Ectodermal cell (in vitro differentiated cells): Measurements from ENCODE around the gene DLX4. TPM values are rescaled to one million over a fixed set of nuclear protein-coding genes. Genes with fewer than 3 reads are reported as not detected.

Experiments used
- H3K27ac ChIP-seq: 2 replicates; pipeline ENCODE4 v1.7.0; 2013; ENCODE audit warnings: mild to moderate bottlenecking, low read depth, low read length; ENCODE audit not compliant: insufficient read depth, poor library complexity, severe bottlenecking
- H3K27me3 ChIP-seq: 2 replicates; pipeline ENCODE4 v1.7.0; 2013; ENCODE audit warnings: mild to moderate bottlenecking, low read length; ENCODE audit not compliant: insufficient read depth, control insufficient read depth, poor library complexity, severe bottlenecking
- H3K36me3 ChIP-seq: one replicate; pipeline ENCODE4 v1.7.0; 2013; ENCODE audit warnings: low read length; ENCODE audit not compliant: control insufficient read depth, insufficient read depth
- H3K4me1 ChIP-seq: one replicate; pipeline ENCODE4 v1.7.0; 2013; ENCODE audit warnings: low read length; ENCODE audit not compliant: control insufficient read depth, insufficient read depth
- H3K4me3 ChIP-seq: 2 replicates; pipeline ENCODE4 v1.7.0; 2013; ENCODE audit warnings: low read depth, low read length, control low read depth; ENCODE audit not compliant: insufficient read depth
- H3K9me3 ChIP-seq: 2 replicates; pipeline ENCODE4 v1.7.0; 2013; ENCODE audit warnings: mild to moderate bottlenecking, low read length, moderate library complexity; ENCODE audit not compliant: control insufficient read depth
- WGBS, 2 experiments: methylation state at CpG; one replicate each; pipeline ENCODE4 v1.1.7; 2013; ENCODE audit warnings: missing lambda C conversion rate in 2 of 2; 5-methylcytosine and 5-hydroxymethylcytosine counted together
- polyA plus RNA-seq, 4 experiments: library from polyadenylated mRNA; stranded (reverse); fragments of 50-300 nt; gene quantifications; one replicate each; pipeline ENCODE4 v1.2.3, GENCODE V29; 2013

The DLX4 gene, protein sequence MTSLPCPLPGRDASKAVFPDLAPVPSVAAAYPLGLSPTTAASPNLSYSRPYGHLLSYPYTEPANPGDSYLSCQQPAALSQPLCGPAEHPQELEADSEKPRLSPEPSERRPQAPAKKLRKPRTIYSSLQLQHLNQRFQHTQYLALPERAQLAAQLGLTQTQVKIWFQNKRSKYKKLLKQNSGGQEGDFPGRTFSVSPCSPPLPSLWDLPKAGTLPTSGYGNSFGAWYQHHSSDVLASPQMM
- 0.63 TPM for polyA plus RNA-seq (2013, experiment 1 of 4)
- polyA plus RNA-seq (2013, experiment 2 of 4), result 1.1 TPM
- polyA plus RNA-seq (2013, experiment 3 of 4), result 0.80 TPM
- polyA plus RNA-seq (2013, experiment 4 of 4), result 0.77 TPM

DNA sequence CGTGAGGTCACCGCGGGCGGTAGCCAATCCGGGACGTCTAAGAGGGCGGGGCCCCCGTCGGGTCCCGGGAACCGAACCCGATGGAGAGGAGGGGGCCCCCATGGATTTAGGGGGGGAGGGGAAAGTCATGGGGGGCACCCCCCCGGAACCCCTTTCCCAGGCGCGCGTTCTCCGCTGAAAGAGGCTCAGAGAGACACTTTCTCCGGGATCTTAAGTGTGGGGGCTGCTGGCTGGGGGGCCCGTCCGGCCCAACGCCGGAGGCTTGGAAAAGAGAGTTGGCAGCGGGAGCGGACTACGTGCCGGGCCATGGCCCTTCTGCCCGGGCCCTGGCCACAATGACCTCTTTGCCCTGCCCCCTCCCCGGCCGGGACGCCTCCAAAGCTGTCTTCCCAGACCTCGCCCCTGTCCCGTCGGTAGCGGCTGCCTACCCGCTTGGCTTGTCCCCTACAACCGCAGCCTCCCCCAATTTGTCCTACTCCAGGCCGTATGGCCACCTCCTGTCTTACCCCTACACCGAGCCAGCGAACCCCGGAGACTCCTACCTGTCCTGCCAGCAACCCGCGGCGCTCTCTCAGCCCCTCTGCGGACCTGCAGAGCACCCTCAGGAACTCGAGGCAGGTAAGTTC is at the start of gene DLX4:
DLX4 (plus strand) TSS at position 57 of the 626 bp plus-strand sequence; CDS start at position 336, 279 bp downstream.
- Histone ChIP-seq H3K4me1 (peaks cover 34% of the 10 kb centered on the region), H3K27ac (no peak within 1 kb of the TSS)
- WGBS, 2 experiments, result 1% methylated on average over 45 of the region's 45 CpGs

DNA sequence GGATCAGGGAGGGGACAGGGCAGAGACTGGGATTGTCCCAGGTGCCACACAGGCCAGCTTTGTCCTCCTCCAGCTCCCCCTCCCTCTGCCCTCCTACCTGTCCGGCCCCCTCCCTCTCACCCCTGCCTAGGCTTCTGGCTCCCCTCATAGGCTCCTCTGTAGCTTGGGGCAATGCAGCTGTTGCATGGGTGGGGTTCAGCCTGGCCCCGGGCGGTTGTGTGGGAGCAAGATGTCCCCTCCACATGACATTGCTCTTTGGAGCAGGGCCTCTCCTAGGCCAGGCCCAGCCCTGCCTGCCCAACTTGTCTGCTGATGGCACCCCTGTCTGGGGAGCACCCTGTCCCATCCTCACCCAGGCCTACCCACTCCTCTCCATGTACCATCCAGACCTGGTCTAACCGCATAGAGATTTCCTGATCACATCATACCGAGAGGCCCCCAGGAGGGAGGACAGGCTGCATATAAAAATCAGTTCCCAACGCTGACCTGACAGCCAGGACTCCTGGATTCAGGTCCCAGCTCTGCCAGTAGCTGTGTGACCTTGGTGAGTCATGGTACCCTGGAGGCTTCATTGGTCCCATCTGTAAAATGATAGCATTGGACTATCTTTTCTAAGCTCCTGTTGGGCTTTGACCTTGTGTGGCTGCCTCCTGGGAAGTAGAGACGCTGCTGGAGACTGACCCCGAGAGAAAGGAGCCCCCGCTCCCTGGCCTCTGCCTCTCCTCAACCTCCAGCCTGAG is 48.8 kb upstream of the DLX4 start:
- H3K9me3 ChIP-seq, result no peaks in the 10 kb centered on the region
- WGBS, 2 experiments, result 88% methylated on average over 9 of the region's 9 CpGs
- H3K4me3 ChIP-seq, result no peak overlapping the region
- peaks cover 20% of the 10 kb centered on the region for H3K27me3 ChIP-seq
- no peak overlapping the region for H3K27ac ChIP-seq
- H3K4me1 ChIP-seq, result peaks cover 24% of the 10 kb centered on the region
- no peaks in the 10 kb centered on the region for H3K36me3 ChIP-seq

More for the DNA sequence above, at the start of gene DLX4:
- peaks cover 100% of the 10 kb centered on the region for H3K27me3 ChIP-seq
- H3K9me3 ChIP-seq, result no peaks in the 10 kb centered on the region
- peak within 1 kb of the TSS; percentile 32 for H3K4me3 ChIP-seq
- no peaks in the 10 kb centered on the region for H3K36me3 ChIP-seq

DNA sequence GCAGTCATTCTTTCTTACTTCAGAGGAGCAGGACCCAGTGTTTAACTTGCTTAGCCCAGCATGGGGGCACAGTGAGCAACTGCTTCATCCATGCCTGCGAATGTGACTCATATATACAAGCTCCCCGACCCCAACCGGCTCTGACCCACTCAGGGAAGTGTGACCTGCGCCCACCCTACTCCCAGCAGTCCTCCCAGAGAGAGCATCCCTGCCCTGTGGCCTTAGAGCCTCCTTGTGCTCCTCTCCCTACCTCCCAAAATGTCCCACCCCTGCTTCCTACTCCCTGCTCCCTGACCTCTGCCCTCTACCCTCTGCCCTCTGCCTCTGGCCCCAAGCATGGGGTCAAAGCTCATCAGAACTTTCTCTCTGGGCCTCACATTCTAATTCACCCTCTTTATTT is 46.9 kb upstream of the DLX4 start:
- no peaks in the 10 kb centered on the region for H3K36me3 ChIP-seq
- peaks cover 1% of the 10 kb centered on the region for H3K27me3 ChIP-seq
- no peak overlapping the region for H3K4me3 ChIP-seq
- H3K27ac ChIP-seq, result no peak overlapping the region
- no peaks in the 10 kb centered on the region for H3K9me3 ChIP-seq
- 69 to 79% methylated on average over 4 of the region's 4 CpGs for WGBS, 2 experiments
- peaks cover 17% of the 10 kb centered on the region for H3K4me1 ChIP-seq

DNA sequence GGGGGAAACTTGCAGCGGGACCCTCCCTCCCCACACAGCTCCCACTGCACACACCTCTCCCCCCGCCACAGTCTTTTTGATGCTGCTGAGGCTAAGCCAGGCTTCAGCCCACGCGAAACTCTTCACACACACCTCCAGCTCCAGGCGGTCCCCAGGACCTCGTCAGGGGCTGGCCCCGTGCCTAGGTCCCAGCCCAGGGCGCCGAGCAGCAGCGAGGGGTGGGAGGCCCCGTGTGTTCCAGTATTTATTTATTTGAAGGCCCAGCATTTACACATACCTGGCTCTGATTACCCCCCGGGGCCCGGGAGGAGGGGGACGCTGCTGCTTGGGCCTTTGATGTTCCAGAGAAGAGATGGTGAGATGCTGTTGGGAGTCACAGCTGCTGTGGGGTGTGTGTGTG is 44.9 kb upstream of the DLX4 start:
- 84 to 89% methylated on average over 14 of the region's 14 CpGs for WGBS, 2 experiments
- H3K27ac ChIP-seq, result no peak overlapping the region
- no peaks in the 10 kb centered on the region for H3K9me3 ChIP-seq
- H3K4me1 ChIP-seq, result peaks cover 17% of the 10 kb centered on the region
- no peak overlapping the region for H3K4me3 ChIP-seq
- H3K27me3 ChIP-seq, result no peaks in the 10 kb centered on the region
- no peaks in the 10 kb centered on the region for H3K36me3 ChIP-seq

DNA sequence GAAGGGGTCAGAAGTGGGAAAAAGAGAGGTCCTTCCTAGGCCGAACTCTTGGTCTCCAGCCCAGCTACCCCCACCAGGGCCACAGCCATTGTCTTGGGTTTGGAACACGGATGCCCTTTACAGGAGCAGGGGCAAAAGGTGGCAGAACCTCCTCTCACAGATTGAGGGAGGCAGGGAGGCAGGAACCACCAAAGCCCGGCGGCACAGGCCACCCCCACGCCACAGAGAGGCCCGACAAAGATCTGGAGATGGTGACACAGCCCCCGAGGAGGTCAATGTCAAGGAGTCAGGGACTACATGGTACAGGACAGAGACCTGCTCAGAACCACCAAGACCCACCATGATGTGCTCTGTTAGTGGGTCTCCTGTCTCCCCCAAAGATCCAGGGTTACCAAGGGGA is 44.4 kb upstream of the DLX4 start:
- no peaks in the 10 kb centered on the region for H3K36me3 ChIP-seq
- no peaks in the 10 kb centered on the region for H3K9me3 ChIP-seq
- no peaks in the 10 kb centered on the region for H3K27me3 ChIP-seq
- peaks cover 16% of the 10 kb centered on the region for H3K4me1 ChIP-seq
- H3K27ac ChIP-seq, result no peak overlapping the region
- no peak overlapping the region for H3K4me3 ChIP-seq
- 91 to 93% methylated on average over 7 of the region's 7 CpGs for WGBS, 2 experiments

- no peak overlapping the region for H3K4me3 ChIP-seq
- 94 to 95% methylated on average over 9 of the region's 9 CpGs for WGBS, 2 experiments
- H3K36me3 ChIP-seq, result no peaks in the 10 kb centered on the region
- no peak overlapping the region for H3K27ac ChIP-seq
- H3K9me3 ChIP-seq, result no peaks in the 10 kb centered on the region
- no peaks in the 10 kb centered on the region for H3K27me3 ChIP-seq
- H3K4me1 ChIP-seq, result peaks cover 13% of the 10 kb centered on the region
Measured at GRCh38 chr17:49925921-49926320, 43.1 kb upstream of the DLX4 start.

DNA sequence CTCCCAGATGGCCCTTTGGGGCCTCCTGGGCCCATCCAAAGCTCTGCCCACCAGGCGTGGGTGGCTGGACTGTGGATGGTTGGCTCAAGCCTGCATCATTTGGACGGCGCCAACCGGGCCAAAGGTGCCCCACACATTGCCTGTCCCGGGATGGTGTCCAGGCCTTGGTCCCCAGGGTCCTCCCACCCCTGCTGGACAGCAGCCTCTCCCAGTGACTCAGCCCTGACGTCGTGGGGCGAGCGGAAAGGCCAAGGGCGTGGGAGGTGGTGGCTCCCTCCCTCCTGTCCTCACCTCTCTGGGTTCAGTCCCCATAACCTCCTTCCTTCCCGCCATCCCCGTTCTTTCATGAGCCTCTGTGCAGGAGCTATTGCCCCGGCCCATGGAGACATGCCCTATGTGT is 42.1 kb upstream of the DLX4 start:
- Histone ChIP-seq H3K4me3 (no peak overlapping the region), H3K36me3 (no peaks in the 10 kb centered on the region), H3K4me1 (peaks cover 7% of the 10 kb centered on the region), H3K9me3 (no peaks in the 10 kb centered on the region), H3K27ac (no peak overlapping the region), H3K27me3 (no peaks in the 10 kb centered on the region)
- 90 to 91% methylated on average over 13 of the region's 13 CpGs for WGBS, 2 experiments

DNA sequence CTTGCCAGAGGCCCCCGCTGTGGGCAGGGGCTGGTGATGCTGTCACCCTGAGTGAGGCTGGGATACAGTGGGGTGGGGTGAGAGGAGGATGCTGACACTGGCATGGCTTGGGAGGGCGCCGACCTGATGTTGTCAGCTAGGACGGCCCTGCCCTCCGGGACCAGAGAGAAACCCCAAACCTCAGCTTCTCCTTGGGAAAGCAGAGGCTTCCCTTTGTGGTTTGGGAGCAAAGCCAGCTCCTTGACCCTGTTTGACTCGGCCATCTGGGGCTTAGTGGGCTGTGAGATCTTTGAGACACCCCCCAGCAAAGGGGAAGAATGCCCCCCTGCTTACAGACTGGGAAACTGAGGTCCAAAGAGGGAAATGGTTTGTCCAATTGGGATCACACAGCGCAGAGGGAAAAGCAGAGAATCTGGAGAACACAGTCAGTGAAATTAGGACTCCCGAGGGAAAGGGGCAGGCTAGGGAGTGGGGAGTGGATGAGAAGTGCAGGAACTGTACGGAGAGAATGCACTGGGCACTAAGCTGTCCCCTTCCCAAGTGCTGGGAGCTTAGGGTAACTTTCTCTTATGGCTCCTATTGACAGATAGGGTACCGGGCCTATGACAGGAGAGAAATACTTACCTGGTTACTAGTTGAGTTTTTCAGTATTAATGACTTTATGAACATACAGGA is 40.7 kb upstream of the DLX4 start:
- H3K36me3 ChIP-seq, result no peaks in the 10 kb centered on the region
- no peaks in the 10 kb centered on the region for H3K4me1 ChIP-seq
- WGBS, 2 experiments, result 87 to 89% methylated on average over 10 of the region's 10 CpGs
- H3K27me3 ChIP-seq, result no peaks in the 10 kb centered on the region
- no peaks in the 10 kb centered on the region for H3K9me3 ChIP-seq
- H3K27ac ChIP-seq, result no peak overlapping the region
- no peak overlapping the region for H3K4me3 ChIP-seq

- Histone ChIP-seq H3K27ac (no peak overlapping the region), H3K4me1 (no peaks in the 10 kb centered on the region), H3K36me3 (no peaks in the 10 kb centered on the region), H3K27me3 (no peaks in the 10 kb centered on the region), H3K4me3 (no peak overlapping the region), H3K9me3 (no peaks in the 10 kb centered on the region)
- 88 to 89% methylated on average over 6 of the region's 6 CpGs for WGBS, 2 experiments
Measured at GRCh38 chr17:49928837-49929475, 40.0 kb upstream of the DLX4 start.
